IPS-11a (cell line): ENCODE results near the gene HTR5A.

Experiments
- H3K4me3 ChIP-seq: one replicate; pipeline ENCODE4 v1.5.1; 2013; ENCODE audit warnings: low read depth, low read length, control low read depth

HTR5A gene

DNA sequence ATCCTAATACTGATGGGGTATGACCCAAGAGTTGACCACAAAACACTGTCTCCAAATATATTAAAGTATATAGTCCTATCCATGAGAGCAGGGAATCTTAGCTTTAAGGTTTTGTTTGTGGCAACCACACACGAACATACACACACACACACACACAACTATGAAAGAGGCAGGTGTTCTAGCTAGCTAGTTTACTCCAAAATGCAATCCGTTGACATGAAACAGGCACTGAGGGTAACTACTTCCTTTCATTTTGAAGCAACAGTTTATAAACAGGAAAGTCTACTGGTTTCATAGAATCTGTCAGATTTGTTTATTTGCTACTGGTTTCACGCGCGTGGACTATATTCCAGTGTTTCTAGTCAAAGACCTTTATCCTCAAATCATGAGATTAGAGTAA is 14.8 kb downstream of the HTR5A start:
- H3K4me3 ChIP-seq: no peak overlapping the region

DNA sequence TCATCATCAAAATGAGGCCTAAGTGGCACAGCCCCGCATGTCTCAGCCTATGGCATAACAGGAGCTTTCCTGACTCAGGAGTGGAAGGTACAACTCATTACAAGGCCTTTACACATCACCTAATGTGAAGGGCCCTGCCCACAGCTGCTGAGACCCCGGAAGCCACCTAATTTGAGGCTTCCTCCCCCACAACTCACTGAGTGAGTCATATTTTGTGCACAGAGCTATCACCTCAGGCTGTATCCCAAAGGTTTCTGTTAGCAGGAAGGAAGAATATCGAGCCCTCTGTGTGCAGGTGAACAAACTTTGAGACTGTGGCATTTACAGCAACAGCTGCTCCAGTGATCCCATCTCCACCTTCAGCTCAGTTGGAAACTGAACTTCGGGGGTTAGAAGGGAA is 20.6 kb downstream of the HTR5A start:
- H3K4me3 ChIP-seq: no peak overlapping the region

DNA sequence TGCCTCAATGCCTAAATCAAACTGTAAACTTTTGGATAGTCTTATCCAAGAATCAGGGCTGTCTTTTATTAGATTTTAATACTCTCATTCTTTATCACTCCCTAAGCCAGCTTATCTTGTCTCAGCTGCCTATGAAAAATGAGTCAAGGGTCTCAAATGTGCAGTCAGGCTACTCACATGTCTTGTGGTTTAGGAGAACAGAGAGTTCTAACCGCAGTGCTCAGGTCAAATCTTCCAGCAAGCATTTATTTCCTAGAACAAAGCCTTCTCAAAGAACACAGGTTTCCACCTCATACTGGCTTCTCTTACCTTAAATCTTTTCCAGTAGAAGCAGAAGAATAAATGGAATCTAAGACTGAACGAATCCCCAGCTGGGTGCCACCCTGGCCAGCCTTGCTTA is 23.5 kb downstream of the HTR5A start:
- no peak overlapping the region for H3K4me3 ChIP-seq

DNA sequence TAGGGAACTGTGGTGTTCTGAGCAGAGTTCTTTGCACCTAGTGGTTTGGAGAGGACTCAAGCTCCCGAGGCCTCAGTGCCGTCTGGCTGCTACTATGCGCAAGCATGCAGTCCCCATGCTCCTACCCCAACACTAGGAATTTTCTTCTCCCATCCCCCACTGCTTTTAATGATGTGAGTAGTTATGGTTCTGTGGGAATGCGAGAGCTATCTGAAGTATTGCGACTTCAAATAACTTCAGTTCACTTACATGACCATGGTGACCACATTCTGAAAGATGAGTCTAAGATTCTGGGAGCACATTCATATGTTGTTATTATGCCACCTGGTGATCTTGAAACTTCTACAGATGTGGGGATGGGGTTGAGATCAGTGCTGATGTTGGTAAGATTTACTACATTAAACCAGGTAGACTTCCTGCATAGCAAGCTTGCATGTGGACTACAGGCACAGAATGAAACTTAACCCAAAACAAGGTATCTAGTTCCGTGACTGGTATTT is 24.6 kb downstream of the HTR5A start:
- no peak overlapping the region for H3K4me3 ChIP-seq

DNA sequence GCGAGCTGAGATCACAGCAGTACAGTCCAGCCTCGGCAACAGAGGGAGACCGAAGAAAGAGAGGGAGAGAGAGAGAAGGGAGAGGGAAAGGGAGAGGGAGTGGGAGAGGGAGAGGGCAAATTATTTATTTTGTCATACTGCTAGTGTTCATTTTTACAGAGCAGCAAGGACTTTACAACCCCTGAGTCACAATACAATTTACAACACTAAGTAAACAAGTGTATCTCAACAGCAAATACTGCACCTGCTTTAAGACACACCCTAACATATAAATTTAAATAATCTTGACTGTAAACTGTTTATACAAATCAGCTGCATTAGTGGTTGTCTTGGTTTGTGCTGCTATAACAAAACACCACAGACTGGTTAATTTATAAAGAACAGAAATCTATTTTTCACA is 27.2 kb downstream of the HTR5A start:
- H3K4me3 ChIP-seq: no peak overlapping the region

DNA sequence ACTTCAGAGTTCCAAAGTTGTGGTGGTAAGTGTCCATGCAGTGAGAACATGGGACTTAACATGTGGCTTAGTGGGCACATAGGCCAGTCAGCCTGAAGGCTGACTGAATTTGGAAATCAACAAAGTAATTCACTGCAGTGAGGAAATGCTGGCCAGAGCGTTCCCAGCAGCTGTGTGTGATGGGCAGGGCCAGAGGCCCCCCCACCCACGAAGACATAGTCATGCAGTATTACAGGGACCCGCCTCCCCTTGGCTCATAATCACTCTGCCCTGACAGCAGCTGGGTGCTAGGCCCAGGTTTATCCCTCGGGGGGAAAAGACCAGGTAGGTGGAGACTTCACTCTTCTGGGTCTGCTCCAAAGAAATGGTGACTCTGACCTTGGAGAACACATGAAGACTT is 33.7 kb downstream of the HTR5A start:
- H3K4me3 ChIP-seq: no peak overlapping the region

DNA sequence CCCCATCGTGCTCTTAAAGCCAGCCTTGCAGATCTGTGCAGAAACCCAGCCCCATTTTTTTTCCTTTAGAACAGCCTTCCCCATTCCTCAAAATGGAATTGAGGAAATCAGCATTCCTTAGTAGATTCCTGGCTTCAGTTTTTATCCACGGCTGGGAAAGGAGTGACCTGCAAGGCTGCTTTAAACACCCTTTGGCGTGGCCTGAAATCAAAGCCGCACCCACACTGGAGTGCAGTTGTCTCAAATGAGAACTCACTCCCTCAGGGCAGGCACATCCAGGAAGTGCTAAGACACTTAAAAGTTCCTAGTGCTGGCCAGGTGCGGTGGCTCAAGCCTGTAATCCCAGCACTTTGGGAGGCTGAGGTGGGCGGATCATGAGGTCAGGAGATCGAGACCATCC is 34.8 kb downstream of the HTR5A start:
- no peak overlapping the region for H3K4me3 ChIP-seq

DNA sequence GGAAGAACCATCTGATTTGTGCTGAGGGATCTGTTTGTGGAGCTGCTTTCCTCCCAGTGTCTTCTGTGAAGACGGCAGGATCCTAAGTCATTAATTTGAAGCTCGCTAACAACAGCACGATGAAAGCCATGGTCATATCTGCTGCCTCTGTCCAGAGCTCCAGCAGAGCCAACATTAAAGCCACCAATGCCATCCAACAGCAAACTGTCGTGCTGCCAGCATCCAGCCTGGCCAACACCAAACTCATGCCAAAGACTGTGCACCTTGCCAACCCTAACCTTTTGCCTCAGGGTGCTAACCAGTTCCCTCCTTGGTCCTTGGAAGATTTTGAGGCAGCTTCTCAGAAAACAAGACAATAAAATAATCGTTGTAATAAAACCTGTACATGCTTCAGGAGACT is 36.2 kb downstream of the HTR5A start:
- H3K4me3 ChIP-seq: no peak overlapping the region

DNA sequence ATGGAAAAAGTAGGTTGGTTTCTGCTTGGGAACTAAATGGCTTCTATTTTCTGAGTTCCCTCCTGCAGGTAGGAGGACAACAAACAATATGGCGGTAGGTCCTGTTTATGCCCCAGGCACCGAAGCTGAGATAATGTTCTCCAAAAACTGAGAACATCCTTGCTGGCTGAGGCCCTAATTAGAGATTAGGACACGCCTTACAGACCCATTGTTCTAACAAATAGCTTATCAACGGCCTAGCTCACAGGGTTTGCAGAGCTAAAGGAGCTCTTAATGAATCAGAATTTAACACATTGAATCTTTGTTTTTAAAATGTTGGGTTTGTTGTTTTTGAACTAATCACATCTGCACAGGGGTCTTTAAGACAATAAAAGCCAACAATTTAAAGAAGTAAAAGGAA is 37.0 kb downstream of the HTR5A start:
- H3K4me3 ChIP-seq: no peak overlapping the region

DNA sequence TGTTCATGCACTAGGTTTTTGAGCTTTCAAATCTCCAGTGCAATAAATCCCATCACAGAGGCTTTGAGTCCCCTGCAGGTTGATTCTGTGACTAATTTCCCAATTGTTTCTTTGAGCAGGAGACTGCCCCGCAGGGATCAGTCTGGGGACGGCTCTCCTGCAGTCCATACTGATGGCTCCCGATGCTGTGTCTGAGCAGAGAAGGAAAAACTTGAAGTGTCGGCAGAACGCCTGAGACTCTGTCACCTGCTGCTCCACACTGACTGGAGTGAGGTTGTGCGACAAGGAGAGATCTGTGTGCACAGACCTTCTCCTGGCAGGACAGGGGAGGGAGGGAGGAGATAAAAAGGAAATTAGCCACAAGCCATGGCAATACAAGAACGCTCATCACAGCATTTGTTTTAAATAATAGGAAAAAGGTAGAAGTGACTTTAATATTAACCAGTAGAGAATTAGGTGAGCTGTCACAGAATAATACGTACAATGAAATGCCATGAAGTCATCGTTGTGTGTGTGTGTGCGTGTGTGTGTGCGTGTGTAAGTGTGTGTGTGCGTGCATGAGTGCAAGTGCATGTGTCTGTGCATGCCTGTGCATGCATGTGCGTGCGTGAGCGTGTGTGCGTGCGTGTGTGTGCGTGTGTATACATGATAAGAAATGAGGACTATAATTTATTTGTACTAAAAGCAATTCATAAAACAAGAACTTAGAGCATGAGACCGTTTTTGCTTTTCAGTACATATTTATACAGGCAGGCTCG is 38.2 kb downstream of the HTR5A start:
- no peak overlapping the region for H3K4me3 ChIP-seq

DNA sequence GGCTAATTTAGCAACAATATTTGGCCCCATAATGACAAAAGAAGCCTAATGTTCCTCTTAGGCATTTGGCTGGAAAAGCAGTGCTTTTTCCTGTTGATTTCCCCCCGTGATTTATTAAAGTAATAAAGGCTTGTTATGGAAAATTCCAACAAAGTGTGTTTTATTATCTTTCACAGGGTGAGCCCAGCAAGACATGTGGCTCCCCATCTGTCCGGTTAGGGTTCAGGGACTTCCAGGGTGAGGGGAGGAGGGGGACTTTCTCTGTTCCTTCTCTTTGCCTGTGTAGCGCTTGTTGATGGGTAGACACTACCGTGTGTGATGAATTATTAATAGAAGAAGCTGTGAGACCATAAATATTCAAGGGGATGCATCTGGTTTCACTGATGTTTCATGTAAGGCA is 39.0 kb downstream of the HTR5A start:
- H3K4me3 ChIP-seq: no peak overlapping the region

DNA sequence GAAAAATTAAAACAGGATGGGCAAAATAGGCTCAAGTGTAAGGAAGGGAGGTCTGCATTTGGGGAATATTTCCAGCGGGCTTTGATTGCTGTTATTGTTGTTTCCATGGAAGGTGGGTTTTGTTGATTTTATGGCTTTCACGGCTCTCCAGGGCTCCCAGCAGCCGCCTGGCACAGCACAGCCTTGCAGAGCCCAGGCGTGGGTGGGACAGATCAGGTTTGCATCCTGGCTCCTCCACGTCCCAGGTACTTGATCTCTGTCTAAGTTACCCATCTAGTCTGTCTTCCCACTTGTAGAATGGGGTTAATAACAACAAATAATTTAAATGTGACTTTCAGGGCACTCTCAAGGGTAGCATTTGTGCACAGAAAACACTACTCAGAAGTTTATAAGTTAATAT is 45.2 kb downstream of the HTR5A start:
- H3K4me3 ChIP-seq: no peak overlapping the region

DNA sequence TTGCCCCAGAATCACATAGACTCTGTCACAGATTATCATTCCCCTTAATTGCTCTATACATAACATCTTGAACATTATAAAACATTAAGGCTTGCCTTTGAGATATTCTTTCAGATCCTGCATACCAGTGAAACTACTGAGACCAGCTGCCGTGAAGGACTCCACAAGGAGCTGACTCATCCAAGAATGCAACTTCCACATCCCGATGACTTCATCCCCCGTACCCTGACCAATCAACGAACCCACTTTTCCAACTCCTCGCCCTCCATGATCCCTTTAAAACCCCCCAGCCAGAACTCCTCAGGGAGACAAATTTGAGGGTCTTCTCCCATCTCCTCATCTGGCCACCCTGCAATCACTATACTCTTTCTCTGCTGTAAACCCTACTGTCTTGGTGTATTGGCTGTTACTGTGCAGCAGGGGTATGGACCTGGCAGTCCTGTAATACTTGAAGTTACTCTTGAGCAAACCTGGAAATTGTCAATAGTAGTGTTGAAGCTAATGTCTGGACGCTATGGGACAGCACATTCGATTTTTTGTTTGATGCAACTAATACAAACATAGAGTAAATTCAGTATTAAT is 49.8 kb downstream of the HTR5A start:
- no peak overlapping the region for H3K4me3 ChIP-seq

DNA sequence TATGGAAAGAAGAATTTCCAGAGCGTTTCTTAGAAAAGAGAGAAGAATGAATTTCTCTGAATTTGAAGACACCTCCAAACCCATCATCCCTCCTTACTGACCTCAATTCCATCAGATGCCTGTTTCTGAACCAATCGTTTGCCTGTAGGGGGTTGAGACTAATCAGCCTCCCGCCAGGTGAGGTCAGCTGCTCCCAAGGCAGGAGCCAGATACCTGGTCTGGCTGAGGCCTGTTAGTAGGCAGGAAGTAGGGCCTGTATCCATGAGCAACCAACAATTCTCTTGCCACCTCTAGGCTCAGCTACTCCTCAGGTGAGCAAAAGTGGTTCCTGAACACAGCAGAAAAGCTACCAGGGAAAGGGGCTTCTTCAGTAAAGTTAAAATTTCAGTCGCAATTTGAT is 50.3 kb downstream of the HTR5A start:
- no peak overlapping the region for H3K4me3 ChIP-seq

DNA sequence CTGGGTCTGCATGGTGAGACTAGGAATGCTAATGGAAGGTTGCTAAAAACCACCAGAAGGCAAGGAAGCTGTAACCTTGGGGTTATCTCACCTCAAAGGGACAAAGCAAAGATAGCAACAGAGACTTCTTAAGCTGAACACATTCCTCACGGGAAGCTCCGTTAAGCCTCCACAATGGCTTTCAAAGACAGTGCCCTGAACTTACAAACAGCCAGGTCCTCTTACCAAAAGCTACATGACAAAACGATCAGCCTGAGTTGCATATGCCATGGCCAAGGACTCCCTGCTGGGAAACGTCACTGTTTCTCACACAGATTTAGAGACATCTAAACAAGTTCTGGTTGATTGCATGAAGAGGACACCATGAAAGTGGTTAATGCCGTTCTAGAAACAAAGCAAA is 52.7 kb downstream of the HTR5A start:
- no peak overlapping the region for H3K4me3 ChIP-seq

DNA sequence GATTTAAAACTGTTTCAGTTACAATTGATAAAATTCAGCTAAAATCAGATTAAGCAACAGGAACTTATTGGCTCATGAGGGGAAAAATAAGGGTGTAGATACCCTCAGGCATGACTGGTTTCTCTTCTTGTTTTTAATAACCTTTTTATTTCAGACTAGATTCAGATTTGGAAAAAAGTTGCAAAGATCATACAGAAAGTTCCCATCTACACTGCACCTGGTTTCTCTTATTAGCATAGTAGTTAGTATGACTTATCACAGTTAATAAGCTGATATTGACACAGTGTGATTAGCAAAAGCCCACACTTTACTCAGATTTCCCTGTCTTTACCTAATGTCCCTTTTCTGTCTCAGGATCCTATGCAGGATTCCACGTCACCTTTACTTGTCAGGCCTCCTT is 53.3 kb downstream of the HTR5A start:
- no peak overlapping the region for H3K4me3 ChIP-seq

DNA sequence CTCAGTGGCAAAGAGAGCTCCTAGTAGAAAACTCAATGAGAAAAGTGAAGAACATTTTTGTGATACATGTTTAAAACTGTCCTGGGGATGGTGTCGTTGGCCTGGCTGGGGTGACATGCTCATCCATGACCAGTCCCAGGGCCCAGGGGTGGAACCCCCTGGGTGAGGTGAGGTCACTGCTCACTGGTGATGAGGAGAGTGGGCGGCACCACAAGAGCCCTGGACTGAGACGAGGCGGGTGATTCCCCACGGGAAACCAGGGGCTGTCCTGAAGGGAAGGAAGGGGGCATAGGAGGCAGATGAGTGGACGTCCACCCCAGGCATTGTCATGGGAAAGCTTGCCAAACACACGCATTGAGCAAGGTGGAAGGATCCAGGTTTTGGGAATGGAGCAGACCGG is 54.6 kb downstream of the HTR5A start:
- no peak overlapping the region for H3K4me3 ChIP-seq

DNA sequence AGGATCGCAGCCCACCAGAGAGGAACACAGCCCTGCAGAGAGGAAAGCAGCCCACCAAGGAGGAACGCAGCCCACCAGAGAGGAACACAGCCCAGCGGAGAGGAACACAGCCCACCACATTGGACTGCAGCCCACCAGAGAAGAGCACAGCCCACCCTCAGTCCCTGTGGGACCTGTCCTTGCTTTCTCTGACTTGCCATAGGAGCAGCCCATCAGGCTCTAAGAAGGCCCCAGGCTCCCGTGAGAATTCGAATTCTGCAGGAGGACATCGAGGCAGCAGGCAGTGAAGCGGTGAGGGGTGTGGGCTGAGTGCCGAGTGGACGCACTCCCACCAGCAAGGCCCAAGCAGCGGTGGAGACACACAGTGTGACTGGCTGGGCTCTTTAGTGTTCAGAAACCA is 59.1 kb downstream of the HTR5A start:
- H3K4me3 ChIP-seq: no peak overlapping the region

DNA sequence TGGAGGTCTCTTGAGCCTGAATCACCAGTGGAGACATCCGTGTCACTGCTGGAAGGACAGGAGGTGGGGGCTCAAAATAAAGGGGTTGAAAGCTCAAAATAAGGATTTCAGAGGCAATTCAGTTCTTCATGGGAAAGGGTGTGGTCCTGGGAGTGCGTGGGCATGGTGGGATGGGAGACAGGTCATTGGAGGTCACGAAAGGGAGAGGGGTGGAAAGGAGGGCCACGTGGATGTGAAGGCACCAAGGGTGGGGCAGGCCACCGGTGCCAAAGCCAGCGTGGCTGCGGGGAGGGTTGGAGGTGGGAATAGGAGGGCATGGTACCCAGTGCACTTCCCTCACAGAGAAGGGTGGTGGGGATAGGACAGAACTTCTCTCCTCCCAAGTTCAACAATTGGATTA is 59.7 kb downstream of the HTR5A start:
- no peak overlapping the region for H3K4me3 ChIP-seq

DNA sequence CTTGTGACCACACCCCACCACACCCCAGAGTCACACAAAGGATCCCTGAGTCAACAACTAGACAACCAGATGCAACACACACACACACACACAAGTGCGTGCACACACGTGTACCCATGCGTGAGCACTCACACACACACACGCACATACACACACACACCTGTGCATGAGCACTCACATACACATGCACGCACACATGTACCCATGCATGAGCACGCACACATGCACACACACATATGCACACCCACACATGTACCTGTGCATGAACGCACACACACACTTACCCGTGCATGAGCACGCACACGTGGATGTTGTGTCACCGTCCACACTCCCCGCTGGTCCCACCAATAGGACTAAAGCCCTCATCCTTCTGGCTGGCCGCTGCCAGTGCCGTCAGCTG is 60.4 kb downstream of the HTR5A start:
- H3K4me3 ChIP-seq: no peak overlapping the region

DNA sequence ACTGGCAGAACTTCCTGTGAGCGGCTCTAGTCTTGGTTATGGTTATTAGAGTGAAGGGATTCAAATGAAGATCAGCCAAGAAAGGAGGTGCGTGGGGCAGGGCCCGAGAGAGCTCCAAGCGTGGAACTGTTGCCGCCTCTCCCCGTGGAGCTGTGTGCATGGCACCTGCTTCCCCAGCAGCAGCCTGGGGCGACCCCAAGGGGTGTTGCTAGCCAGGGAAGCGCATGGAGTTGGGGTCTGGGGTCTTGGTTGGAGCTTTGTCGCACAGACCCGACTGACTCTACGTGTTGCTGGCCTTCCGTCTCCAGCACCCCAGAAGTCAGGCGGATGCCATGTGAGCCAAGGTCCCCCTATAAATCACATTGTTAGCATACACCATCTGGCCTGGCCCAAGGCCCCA is 61.0 kb downstream of the HTR5A start:
- no peak overlapping the region for H3K4me3 ChIP-seq

DNA sequence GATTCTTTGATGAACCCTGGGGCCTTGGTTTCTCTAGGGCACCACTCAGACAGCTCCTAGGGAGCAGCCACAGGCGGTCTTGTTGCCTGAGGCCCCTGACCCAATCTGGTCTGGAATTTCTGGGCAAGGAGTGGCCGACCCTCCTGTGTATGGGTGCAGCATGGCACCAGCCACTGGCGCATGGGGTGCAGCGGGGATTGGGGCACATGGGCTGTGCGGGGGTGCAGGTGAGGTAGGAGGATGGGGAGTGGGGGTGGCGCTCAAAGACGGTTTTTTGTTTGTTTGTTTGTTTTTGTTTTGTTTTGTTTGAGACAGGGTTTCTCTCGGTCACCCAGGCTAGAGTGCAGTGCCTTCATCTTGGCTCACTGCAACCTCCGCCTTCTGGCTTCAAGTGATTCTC is 62.3 kb downstream of the HTR5A start:
- H3K4me3 ChIP-seq: no peak overlapping the region
